ENCODE results near the gene HS3ST6.
A peak's percentile ranks its signal among the peaks of the same experiment; 100 is the strongest.
"Not testable (repeated sequence)": the region's sequence is repeated elsewhere in the genome, so short reads cannot be mapped to it uniquely, and the experiment has no call there.

Gene HS3ST6

GRCh38 chr16:1895068-1895467 is 23.1 kb downstream of the HS3ST6 start:
- H3K4me3 Mint-ChIP-seq, result no peak overlapping the region
- no peaks in the 10 kb centered on the region for H3K9me3 Mint-ChIP-seq
- no peak for DNase-seq
- H3K27me3 Mint-ChIP-seq, result peaks cover 18% of the 10 kb centered on the region
- no peaks in the 10 kb centered on the region for H3K4me1 Mint-ChIP-seq (ENCODE audit: low read depth)
- no peak overlapping the region for H3K27ac Mint-ChIP-seq
- H3K36me3 Mint-ChIP-seq (ENCODE audit: low read depth), result no peaks in the 10 kb centered on the region

GRCh38 chr16:1890708-1891050 is 27.5 kb downstream of the HS3ST6 start:
- Mint-ChIP-seq H3K27ac (no peak overlapping the region), H3K4me1 (ENCODE audit: low read depth) (no peaks in the 10 kb centered on the region), H3K4me3 (no peak overlapping the region), H3K36me3 (ENCODE audit: low read depth) (no peaks in the 10 kb centered on the region), H3K9me3 (no peaks in the 10 kb centered on the region), H3K27me3 (peaks cover 18% of the 10 kb centered on the region)
- DNase-seq, result no peak

- Mint-ChIP-seq H3K4me1 (ENCODE audit: low read depth) (no peaks in the 10 kb centered on the region), H3K4me3 (no peak overlapping the region), H3K27me3 (peaks cover 17% of the 10 kb centered on the region), H3K9me3 (no peaks in the 10 kb centered on the region), H3K27ac (no peak overlapping the region), H3K36me3 (ENCODE audit: low read depth) (no peaks in the 10 kb centered on the region)
- no peak for DNase-seq
These were observed 28.0 kb downstream of the HS3ST6 start for GRCh38 chr16:1890024-1890707.

- Mint-ChIP-seq H3K4me3 (no peak overlapping the region), H3K27ac (no peak overlapping the region), H3K9me3 (no peaks in the 10 kb centered on the region), H3K36me3 (ENCODE audit: low read depth) (no peaks in the 10 kb centered on the region), H3K27me3 (peaks cover 15% of the 10 kb centered on the region), H3K4me1 (ENCODE audit: low read depth) (no peaks in the 10 kb centered on the region)
- no peak for DNase-seq
These were observed 30.4 kb downstream of the HS3ST6 start for GRCh38 chr16:1887711-1888354.

GRCh38 chr16:1884889-1885288 is 33.3 kb downstream of the HS3ST6 start:
- H3K27ac Mint-ChIP-seq, result no peak overlapping the region
- H3K27me3 Mint-ChIP-seq, result peaks cover 6% of the 10 kb centered on the region
- no peak for DNase-seq
- H3K9me3 Mint-ChIP-seq, result no peaks in the 10 kb centered on the region
- no peak overlapping the region for H3K4me3 Mint-ChIP-seq
- no peaks in the 10 kb centered on the region for H3K4me1 Mint-ChIP-seq (ENCODE audit: low read depth)
- H3K36me3 Mint-ChIP-seq (ENCODE audit: low read depth), result no peaks in the 10 kb centered on the region

GRCh38 chr16:1884155-1884760 is 34.0 kb downstream of the HS3ST6 start:
- Mint-ChIP-seq H3K36me3 (ENCODE audit: low read depth) (no peaks in the 10 kb centered on the region), H3K27me3 (peaks cover 11% of the 10 kb centered on the region), H3K4me1 (ENCODE audit: low read depth) (no peaks in the 10 kb centered on the region), H3K9me3 (no peaks in the 10 kb centered on the region), H3K4me3 (no peak overlapping the region), H3K27ac (no peak overlapping the region)
- no peak for DNase-seq

- H3K36me3 Mint-ChIP-seq (ENCODE audit: low read depth); H3K27ac Mint-ChIP-seq; H3K9me3 Mint-ChIP-seq; H3K4me1 Mint-ChIP-seq (ENCODE audit: low read depth); H3K4me3 Mint-ChIP-seq; DNase-seq: not testable (repeated sequence)
- peaks cover 19% of the 10 kb centered on the region for H3K27me3 Mint-ChIP-seq
These were observed 37.0 kb downstream of the HS3ST6 start for GRCh38 chr16:1881172-1881571.

- DNase-seq, result no peak
These were observed 38.7 kb downstream of the HS3ST6 start for GRCh38 chr16:1879477-1879876.

GRCh38 chr16:1878256-1878655 is 40.0 kb downstream of the HS3ST6 start:
- no peaks in the 10 kb centered on the region for H3K4me1 Mint-ChIP-seq (ENCODE audit: low read depth)
- peaks cover 31% of the 10 kb centered on the region for H3K27me3 Mint-ChIP-seq
- no peaks in the 10 kb centered on the region for H3K36me3 Mint-ChIP-seq (ENCODE audit: low read depth)
- no peaks in the 10 kb centered on the region for H3K9me3 Mint-ChIP-seq
- DNase-seq, result no peak
- H3K27ac Mint-ChIP-seq, result no peak overlapping the region
- no peak overlapping the region for H3K4me3 Mint-ChIP-seq

More at GRCh38 chr16:1879477-1879876, 38.7 kb downstream of the HS3ST6 start:
- Mint-ChIP-seq H3K27me3 (peaks cover 26% of the 10 kb centered on the region), H3K4me1 (ENCODE audit: low read depth) (no peaks in the 10 kb centered on the region), H3K36me3 (ENCODE audit: low read depth) (no peaks in the 10 kb centered on the region), H3K4me3 (no peak overlapping the region), H3K27ac (no peak overlapping the region), H3K9me3 (no peaks in the 10 kb centered on the region)

GRCh38 chr16:1877804-1878203 is 40.4 kb downstream of the HS3ST6 start:
- Mint-ChIP-seq H3K36me3 (ENCODE audit: low read depth) (no peaks in the 10 kb centered on the region), H3K4me1 (ENCODE audit: low read depth) (no peaks in the 10 kb centered on the region), H3K27me3 (peaks cover 31% of the 10 kb centered on the region), H3K9me3 (no peaks in the 10 kb centered on the region), H3K27ac (no peak overlapping the region), H3K4me3 (no peak overlapping the region)
- DNase-seq, result no peak

- Mint-ChIP-seq H3K27ac (no peak overlapping the region), H3K4me3 (no peak overlapping the region), H3K9me3 (no peaks in the 10 kb centered on the region), H3K36me3 (ENCODE audit: low read depth) (no peaks in the 10 kb centered on the region), H3K27me3 (peaks cover 37% of the 10 kb centered on the region), H3K4me1 (ENCODE audit: low read depth) (peaks cover 5% of the 10 kb centered on the region)
- DNase-seq, result no peak
These were observed 41.1 kb downstream of the HS3ST6 start for GRCh38 chr16:1877089-1877488.

GRCh38 chr16:1876468-1876867 is 41.7 kb downstream of the HS3ST6 start:
- no peak overlapping the region for H3K27ac Mint-ChIP-seq
- H3K4me3 Mint-ChIP-seq, result no peak overlapping the region
- H3K36me3 Mint-ChIP-seq (ENCODE audit: low read depth), result no peaks in the 10 kb centered on the region
- H3K9me3 Mint-ChIP-seq, result no peaks in the 10 kb centered on the region
- no peak for DNase-seq
- peaks cover 38% of the 10 kb centered on the region for H3K27me3 Mint-ChIP-seq
- peaks cover 5% of the 10 kb centered on the region for H3K4me1 Mint-ChIP-seq (ENCODE audit: low read depth)

- H3K4me3 Mint-ChIP-seq; H3K27ac Mint-ChIP-seq; H3K4me1 Mint-ChIP-seq (ENCODE audit: low read depth); H3K9me3 Mint-ChIP-seq; DNase-seq; H3K36me3 Mint-ChIP-seq (ENCODE audit: low read depth): not testable (repeated sequence)
- peaks cover 38% of the 10 kb centered on the region for H3K27me3 Mint-ChIP-seq
These were observed 42.1 kb downstream of the HS3ST6 start for GRCh38 chr16:1876066-1876465.

GRCh38 chr16:1874854-1875253 is 43.4 kb downstream of the HS3ST6 start:
- Mint-ChIP-seq H3K4me3 (no peak overlapping the region), H3K36me3 (ENCODE audit: low read depth) (no peaks in the 10 kb centered on the region), H3K27me3 (peaks cover 38% of the 10 kb centered on the region), H3K4me1 (ENCODE audit: low read depth) (peaks cover 5% of the 10 kb centered on the region), H3K27ac (no peak overlapping the region), H3K9me3 (no peaks in the 10 kb centered on the region)
- no peak for DNase-seq

GRCh38 chr16:1871974-1872635 is 46.1 kb downstream of the HS3ST6 start, which contains the start of gene MEIOB:
TSS of gene MEIOB (minus strand) at chr16:1872164. CDS start at chr16:1868175, 3,989 bp downstream.
- Mint-ChIP-seq H3K4me3 (peak within 1 kb of the TSS; percentile 71), H3K27ac (no peak within 1 kb of the TSS), H3K36me3 (ENCODE audit: low read depth) (no peaks in the 10 kb centered on the region), H3K4me1 (ENCODE audit: low read depth) (peaks cover 5% of the 10 kb centered on the region), H3K9me3 (no peaks in the 10 kb centered on the region), H3K27me3 (peaks cover 24% of the 10 kb centered on the region)
- peak; percentile 69 for DNase-seq

Measured in activated T-cell treated with anti-CD3 and anti-CD28 coated beads, Interleukin-2, amount 50 U/mL, for 24 hours (primary cell).